Midbrain (tissue), 1 donor: ENCODE results near the gene EEF2KMT.

Source experiments
- DNase-seq: peaks from one replicate; lab custom pipeline; 2025; lab: John Stamatoyannopoulos, UW

The EEF2KMT gene

DNA sequence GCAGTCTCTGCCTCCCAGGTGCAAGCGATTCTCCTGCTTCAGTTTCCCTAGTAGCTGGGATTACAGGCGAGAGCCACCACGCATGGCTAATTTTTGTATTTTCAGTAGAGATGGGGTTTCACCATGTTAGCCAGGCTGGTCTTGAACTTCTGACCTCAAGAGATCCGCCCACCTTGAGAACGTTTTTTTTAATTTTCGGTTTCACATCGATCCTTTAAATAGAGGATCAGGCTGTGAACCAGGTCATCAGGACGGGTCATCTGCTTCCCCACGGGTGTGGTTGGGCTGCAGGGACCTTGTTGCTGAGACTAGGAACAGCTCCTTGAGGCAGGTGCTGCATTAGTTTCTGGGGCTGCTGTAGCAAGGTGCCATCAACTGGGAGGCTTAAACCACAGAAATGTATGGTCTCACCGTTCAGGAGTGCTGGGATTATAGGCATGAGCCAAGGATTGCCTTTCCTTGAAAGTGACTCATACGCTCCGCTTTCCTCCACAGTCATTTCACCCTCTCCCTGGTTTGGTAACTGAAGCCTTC is 55.9 kb downstream of the EEF2KMT start:
- DNase-seq = no peak

DNA sequence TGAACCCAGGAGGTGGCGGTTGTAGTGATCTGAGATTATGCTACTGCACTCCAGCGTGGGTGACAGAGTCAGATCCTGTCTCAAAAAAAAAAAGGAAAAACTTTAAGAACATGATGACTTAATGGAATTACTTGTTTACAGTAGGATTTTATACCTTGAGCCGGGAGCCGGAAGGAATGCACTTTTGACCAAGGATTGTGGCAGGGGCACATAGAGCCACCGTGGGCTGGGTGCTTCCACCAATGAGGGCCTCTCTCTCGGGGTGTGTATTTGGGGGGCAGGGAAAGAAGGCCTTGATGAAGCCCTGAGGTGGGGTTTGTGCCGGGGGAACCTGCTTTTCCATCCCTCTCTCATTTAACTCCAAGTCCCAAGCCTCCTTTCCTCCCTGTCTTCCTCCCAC is 57.1 kb downstream of the EEF2KMT start:
- no peak for DNase-seq

DNA sequence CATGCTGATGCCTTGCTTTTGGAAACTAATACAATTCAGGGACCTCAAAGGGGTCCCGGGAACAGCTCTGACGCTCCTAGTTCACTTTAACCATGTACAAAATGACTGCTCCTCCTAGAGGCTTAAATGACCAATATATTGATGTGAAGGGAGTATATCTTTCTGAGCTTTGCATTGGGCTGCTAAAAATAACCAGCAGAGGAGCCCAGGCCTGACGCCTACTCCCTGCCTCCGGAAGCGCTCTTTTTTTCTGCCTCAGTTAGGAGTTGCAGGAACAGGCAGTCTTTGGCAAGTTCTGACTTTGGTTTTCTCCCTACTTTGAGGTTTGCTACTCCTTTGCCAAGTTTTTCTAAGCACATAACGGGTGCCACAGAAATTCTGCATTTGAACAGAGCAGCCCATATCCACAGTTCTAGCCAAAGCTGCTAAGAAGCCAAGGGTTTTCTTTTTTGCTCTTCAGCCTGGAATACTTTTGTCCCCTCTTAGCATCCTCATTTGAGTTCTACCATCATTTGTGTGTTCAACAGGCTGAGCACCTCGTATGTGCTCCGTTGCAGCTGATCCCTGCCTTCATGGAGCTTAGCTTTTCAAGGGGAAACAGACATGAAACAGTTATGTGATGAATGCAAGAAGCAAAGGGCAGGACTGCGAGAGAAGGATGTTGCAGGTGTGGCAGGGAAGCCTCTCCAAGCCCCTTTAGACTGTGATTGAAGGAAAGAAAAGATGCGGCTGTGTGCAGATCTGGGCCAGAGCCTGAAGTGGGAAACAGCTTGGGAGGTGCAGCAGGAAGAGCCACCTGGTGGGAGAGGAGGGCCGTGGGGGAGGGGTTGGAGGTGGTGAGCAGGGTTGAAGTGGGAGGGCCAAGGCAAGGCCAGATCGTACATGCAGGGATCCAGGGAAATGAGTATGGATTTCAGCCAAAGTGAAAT is 61.1 kb downstream of the EEF2KMT start:
- DNase-seq = peak; percentile 49

DNA sequence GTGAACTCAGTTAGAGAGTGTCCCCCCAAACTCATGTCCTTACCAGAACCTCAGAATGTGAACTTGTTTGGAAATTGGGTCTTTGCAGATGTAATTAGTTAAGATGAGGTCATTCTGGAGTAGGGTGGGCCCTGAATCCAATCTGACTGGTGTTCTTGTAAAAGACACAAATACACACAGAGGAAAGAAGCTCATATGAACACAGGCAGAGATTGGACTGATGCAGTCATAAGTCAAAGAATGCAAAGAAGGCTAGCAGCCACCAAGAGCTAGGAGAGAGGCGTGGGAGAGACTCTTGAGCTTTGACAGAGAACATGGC is 61.7 kb downstream of the EEF2KMT start:
- DNase-seq = no peak
